DND-41 (cell line): ENCODE results near the gene KDM8.

ENCODE experiments used
- ATAC-seq: fragments of 200-7000 bp; cut with Tn5 transposase; 3 replicates; pipeline ENCODE4 v1.9.1; 2021; ENCODE audit warnings: low read depth; ENCODE audit not compliant: insufficient read depth
- DNase-seq: peaks from one replicate; pipeline ENCODE4 v3.0.0-alpha.2; 2020
- H2AFZ ChIP-seq: 2 replicates; pipeline ENCODE4 v1.6.0; 2012; ENCODE audit warnings: low read depth, low read length
- H3K27ac ChIP-seq: 2 replicates; pipeline ENCODE4 v1.5.1; 2012; ENCODE audit warnings: low read length, inconsistent platforms
- H3K27me3 ChIP-seq: fragments of 200-600 bp; sonication (generic); 2 replicates; pipeline ENCODE4 v1.6.0; 2012; ENCODE audit warnings: low read length, mild to moderate bottlenecking, inconsistent platforms; ENCODE audit not compliant: insufficient read depth, poor library complexity
- H3K36me3 ChIP-seq: 2 replicates; pipeline ENCODE4 v1.5.1; 2012; ENCODE audit warnings: low read length, inconsistent platforms; ENCODE audit not compliant: insufficient read depth
- H3K4me1 ChIP-seq: 2 replicates; pipeline ENCODE4 v1.5.1; 2012; ENCODE audit warnings: mild to moderate bottlenecking, low read length; ENCODE audit not compliant: insufficient read depth
- H3K4me2 ChIP-seq: 2 replicates; pipeline ENCODE4 v1.6.0; 2012; ENCODE audit warnings: mild to moderate bottlenecking, moderate library complexity, low read length, inconsistent platforms; ENCODE audit not compliant: insufficient read depth
- H3K4me3 ChIP-seq, 2 experiments: fragments of 200-600 bp in 1 of 2; shearing (Covaris generic) in 1 of 2; 2 replicates each; pipeline ENCODE4 v1.5.1; 2012 to 2016; ENCODE audit warnings: inconsistent platforms in 2 of 2, low read length in 2 of 2, mild to moderate bottlenecking in 2 of 2, low read depth in 1 of 2, moderate library complexity in 1 of 2
- H3K79me2 ChIP-seq: 2 replicates; pipeline ENCODE4 v1.6.0; 2012; ENCODE audit warnings: low read length, inconsistent platforms; ENCODE audit not compliant: insufficient read depth
- H3K9ac ChIP-seq: 2 replicates; pipeline ENCODE4 v1.6.0; 2012; ENCODE audit warnings: low read depth, mild to moderate bottlenecking, inconsistent platforms, low read length, moderate library complexity
- H3K9me3 ChIP-seq: 2 replicates; pipeline ENCODE4 v1.5.1; 2012; ENCODE audit warnings: low read length, moderate library complexity, mild to moderate bottlenecking, inconsistent platforms; ENCODE audit not compliant: insufficient read depth, severe bottlenecking
- H4K20me1 ChIP-seq: 2 replicates; pipeline ENCODE4 v1.6.0; 2012; ENCODE audit warnings: low read length; ENCODE audit not compliant: insufficient read depth
- CTCF ChIP-seq: IDR thresholded peaks from 2 replicates; pipeline ENCODE4 v1.5.1; 2012; ENCODE audit warnings: borderline replicate concordance, low read length, moderate library complexity, mild to moderate bottlenecking; ENCODE audit not compliant: poor library complexity, severe bottlenecking; ENCODE audit errors: extremely low read depth
- EZH2 ChIP-seq: IDR thresholded peaks from 3 replicates; pipeline ENCODE4 v1.6.1; 2012; ENCODE audit warnings: borderline replicate concordance, low read depth, mild to moderate bottlenecking, moderate library complexity, low read length, inconsistent platforms; ENCODE audit not compliant: severe bottlenecking

Gene KDM8

GRCh38 chr16:27265982-27266381 is 62.7 kb downstream of the KDM8 start:
- Histone ChIP-seq H3K4me3 (no peak overlapping the region), H2AFZ (no peak overlapping the region), H3K27me3 (no peaks in the 10 kb centered on the region), H3K36me3 (peaks cover 6% of the 10 kb centered on the region; the same call in 1 of the 2 replicates), H3K4me2 (no peak overlapping the region), H3K9ac (no peak overlapping the region), H3K79me2 (peaks cover 52% of the 10 kb centered on the region), H3K4me1 (peaks cover 34% of the 10 kb centered on the region), H3K9me3 (no peaks in the 10 kb centered on the region), H4K20me1 (no peaks in the 10 kb centered on the region), H3K27ac (no peak overlapping the region)
- TF ChIP-seq EZH2 = no peak
- TF ChIP-seq CTCF = no peak
- ATAC-seq (no peak), DNase-seq (no peak)

DNA sequence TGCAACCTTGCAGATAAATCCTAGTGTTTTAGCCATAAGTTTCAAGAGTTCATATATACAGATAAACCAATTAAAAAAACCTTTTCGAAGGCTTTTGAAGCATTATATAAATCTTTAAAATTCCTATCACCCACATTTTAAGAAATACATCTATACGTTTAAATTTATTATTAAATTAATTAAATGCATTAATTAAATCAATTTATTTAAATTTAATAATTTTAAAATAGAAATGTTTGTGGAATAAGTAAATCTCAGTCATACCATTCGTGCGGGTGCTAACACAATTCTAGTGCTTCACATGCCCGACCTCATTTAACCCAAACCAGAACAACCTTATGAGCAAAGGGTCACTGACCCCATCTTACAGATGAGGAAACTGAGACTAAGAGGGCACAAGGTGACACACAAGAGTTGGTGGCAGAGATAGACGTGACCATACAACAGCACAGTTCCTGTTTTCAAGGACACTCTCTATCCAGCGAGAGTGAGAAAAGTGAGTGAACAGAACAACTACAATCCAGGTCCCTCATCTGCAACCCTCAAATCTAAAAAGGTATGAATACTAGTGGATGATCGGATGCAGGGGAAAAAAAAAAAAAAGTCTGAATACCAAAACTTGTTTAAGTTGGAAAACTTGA is 63.8 kb downstream of the KDM8 start:
- Histone ChIP-seq H3K27ac (peak overlapping the region; percentile 49; the same call in 1 of the 2 replicates), H4K20me1 (no peaks in the 10 kb centered on the region), H3K4me2 (peak overlapping the region; percentile 90), H3K4me3 (peak overlapping the region in 1 of 2 experiments; percentile 97; a peak in 2 of 4 replicates), H2AFZ (no peak overlapping the region), H3K27me3 (no peaks in the 10 kb centered on the region), H3K9me3 (no peaks in the 10 kb centered on the region), H3K9ac (peak overlapping the region; percentile 83; the same call in 1 of the 2 replicates), H3K36me3 (peaks cover 6% of the 10 kb centered on the region; the same call in 1 of the 2 replicates), H3K4me1 (peaks cover 34% of the 10 kb centered on the region), H3K79me2 (peaks cover 47% of the 10 kb centered on the region)
- no peak for ATAC-seq
- no peak for DNase-seq
- no peak for TF ChIP-seq EZH2
- no peak for TF ChIP-seq CTCF

- H3K9me3 ChIP-seq = no peaks in the 10 kb centered on the region
- peaks cover 43% of the 10 kb centered on the region for H3K4me1 ChIP-seq
- no peaks in the 10 kb centered on the region for H4K20me1 ChIP-seq
- peak within 1 kb of the TSS; percentile 99 for H3K27ac ChIP-seq
- ATAC-seq = peak; percentile 98
- H3K4me2 ChIP-seq = peak within 1 kb of the TSS; percentile 90
- peak within 1 kb of the TSS; percentile 98 for H2AFZ ChIP-seq
- peak within 1 kb of the TSS; percentile 63 to 97 for H3K4me3 ChIP-seq
- TF ChIP-seq CTCF = peak; percentile 39
- no peak for TF ChIP-seq EZH2
- H3K79me2 ChIP-seq = peaks cover 38% of the 10 kb centered on the region
- DNase-seq = peak; percentile 97
- no peaks in the 10 kb centered on the region for H3K27me3 ChIP-seq
- peaks cover 6% of the 10 kb centered on the region; the same call in 1 of the 2 replicates for H3K36me3 ChIP-seq
- H3K9ac ChIP-seq = peak within 1 kb of the TSS; percentile 83
Observed at GRCh38 chr16:27268376-27269299, 65.3 kb downstream of the KDM8 start, which contains the start of gene NSMCE1. Gene NSMCE1 (minus strand): TSS chr16:27268772. CDS start chr16:27257570, 11,202 bp downstream.
